GM19455 (cell line): ENCODE data around the gene FARP1.
"Not testable (repeated sequence)": the region's sequence is repeated elsewhere in the genome, so short reads cannot be mapped to it uniquely, and the experiment has no call there.

Experiments
- ATAC-seq: cut with Tn5 transposase; IDR thresholded peaks from one replicate; pipeline ENCODE4 v1.9.1; 2021; ENCODE audit not compliant: unreplicated experiment

The FARP1 gene

GRCh38 chr13:98223741-98224140 lies 80.8 kb downstream of the FARP1 start:
- no peak for ATAC-seq

GRCh38 chr13:98224557-98224956 lies 81.7 kb downstream of the FARP1 start:
- no peak for ATAC-seq

DNA sequence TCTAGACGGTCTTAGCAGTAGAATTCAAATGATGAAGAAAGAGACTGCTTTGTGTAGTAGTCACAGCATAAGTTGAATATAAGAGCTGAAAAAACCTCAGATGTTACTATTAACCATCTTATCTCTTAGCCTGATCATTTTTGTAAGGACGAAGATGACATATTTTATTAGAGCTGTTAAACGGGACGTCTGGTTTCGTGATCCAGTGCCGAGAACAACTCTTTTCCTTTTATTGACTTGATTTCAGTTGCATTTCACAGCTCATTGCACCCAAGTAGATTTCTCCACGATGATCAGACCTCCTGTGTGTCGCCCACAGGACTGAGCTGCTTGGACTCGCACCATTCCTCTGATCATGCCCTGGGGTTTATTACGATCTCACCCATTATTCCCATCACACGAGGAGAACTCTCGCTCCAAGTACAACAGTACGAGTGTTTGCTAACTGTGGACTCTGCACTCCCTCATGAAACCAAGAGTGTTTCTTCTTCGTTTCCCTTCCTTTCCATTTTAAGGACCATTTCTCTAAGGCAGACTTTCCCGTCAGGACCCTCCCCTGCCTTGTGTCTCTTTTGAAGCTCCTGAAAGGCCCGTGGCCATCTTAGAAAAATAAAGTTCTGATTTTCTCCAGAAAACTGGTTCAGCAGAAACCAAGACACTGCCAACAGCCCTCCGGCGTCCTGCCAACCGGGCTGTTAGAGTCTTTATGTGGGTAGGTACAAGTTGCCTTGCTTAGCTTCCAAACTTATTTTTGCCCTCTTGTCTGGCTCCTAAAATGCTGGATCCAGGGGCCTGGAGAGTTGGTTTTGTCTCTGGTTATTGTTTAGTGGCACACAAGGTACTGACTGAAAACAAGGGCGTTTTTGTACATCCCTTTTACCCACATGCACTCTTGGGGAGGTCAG lies 82.4 kb downstream of the FARP1 start:
- ATAC-seq, result no peak

GRCh38 chr13:98226496-98226895 lies 83.6 kb downstream of the FARP1 start:
- no peak for ATAC-seq

- no peak for ATAC-seq
These were observed 85.9 kb downstream of the FARP1 start for GRCh38 chr13:98228661-98229341.

DNA sequence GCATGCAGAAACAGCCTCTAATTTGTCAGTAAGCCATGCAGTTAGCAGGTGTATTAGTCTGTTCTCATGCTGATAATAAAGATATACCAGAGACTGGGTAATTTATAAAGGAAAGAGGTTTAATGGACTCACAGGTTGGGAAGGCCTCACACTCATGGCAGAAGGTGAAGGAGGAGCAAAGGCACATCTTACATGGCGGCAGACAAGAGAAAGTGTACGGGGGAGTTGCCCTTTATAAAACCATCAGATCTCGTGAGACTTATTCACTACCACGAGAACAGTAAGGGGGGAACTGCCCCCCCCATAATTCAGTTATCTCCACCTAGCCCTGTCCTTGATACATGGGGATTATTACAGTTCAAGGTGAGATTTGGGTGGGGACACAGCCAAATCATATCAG lies 87.9 kb downstream of the FARP1 start:
- not testable (repeated sequence) for ATAC-seq

GRCh38 chr13:98232456-98232855 lies 89.6 kb downstream of the FARP1 start:
- ATAC-seq, result no peak

GRCh38 chr13:98233127-98233526 lies 90.2 kb downstream of the FARP1 start:
- ATAC-seq, result no peak

GRCh38 chr13:98234348-98234747 lies 91.5 kb downstream of the FARP1 start:
- no peak for ATAC-seq

DNA sequence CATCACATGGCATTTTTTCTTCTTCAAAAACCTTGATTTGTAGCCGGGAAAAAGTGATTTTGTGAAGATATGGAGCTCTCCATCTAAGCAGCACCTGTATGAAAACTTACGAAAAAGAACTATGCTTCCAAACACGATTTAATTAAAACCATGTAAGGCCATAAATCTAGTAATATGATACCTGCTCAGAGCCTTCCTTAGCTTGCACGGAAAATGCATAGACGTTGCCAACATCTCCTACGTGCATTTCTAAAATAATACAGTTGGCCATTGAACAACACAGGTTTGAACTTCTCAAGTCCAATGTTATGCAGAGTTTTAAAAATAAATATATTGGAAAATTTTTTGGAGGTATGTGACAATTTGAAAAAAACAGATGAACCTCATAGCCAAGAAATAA lies 93.3 kb downstream of the FARP1 start:
- ATAC-seq, result no peak

GRCh38 chr13:98237331-98237730 lies 94.4 kb downstream of the FARP1 start:
- no peak for ATAC-seq

GRCh38 chr13:98239162-98240076 lies 96.5 kb downstream of the FARP1 start:
- no peak for ATAC-seq

DNA sequence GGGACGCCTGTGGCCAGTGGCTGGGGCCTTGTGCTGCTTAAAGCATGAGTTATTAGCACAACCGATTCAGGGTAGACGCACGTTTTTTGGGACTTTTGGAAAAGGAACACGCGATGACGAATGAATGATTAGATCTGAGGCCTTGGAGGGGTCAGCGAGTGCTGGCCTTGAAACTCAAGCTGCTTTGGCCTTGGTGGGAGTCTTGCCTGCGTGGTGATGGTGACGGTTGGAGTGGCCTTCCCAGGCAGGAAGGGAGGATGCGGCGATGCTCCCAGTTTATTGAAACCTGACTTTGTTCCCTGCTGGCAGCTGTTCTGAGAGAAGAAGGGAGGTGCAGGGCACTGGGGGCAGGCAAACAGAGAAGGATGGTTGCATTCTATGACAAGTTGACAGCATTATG lies 97.2 kb downstream of the FARP1 start:
- no peak for ATAC-seq

- no peak for ATAC-seq
These were observed 98.1 kb downstream of the FARP1 start for GRCh38 chr13:98240974-98241373.

DNA sequence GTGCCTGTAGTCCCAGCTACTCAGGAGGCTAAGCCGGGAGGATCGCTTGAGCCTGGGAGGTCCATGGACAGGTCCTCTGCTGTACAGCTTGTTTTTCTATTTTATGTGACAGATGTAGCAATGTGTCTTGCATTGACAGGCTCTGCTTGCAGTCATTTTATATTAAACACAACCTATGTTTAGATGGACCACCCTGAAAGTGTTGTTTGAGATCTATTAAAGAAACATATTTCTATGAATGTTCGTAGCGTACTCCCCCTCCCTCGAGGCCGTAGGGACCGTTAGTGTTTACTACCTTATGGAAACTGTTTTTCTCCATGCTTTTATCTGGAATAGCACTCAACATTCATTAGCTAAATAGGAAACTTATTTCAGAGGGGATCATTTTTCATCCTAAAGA lies 99.1 kb downstream of the FARP1 start:
- no peak for ATAC-seq

DNA sequence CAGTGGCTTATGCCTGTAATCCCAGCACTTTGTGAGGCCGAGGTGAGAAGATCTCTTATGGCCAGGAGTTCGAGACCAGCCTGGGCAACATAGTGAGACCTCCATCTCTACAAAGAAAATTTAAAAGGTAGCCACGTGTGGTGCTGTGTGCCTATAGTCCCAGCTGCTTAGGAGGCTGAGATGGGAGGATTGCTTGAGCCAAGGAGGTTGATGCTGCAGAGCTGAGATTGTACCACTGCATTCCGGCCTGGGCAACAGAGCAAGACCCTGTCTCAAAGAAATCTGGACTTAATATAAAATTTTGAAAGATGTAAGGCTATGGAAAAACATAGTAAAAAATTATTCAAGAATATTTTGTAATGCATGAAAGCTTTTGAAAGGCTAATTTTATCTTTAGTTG lies 99.5 kb downstream of the FARP1 start:
- ATAC-seq, result no peak

DNA sequence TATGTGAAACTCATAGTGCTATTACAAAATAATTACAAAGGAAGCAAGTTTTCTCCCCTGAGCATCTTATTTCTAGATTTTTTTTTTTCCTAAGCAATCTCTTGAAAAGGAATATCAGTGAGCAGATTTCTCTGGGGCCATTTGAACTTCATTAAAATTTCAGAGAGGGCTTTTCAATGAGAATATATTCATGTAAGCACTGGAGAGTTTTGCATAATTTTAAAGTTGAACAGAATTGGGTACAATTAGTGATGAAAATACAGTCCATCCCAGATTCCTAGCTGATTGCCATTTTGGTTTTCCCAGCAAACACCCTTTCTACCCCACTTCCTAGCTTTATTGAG lies 101.0 kb downstream of the FARP1 start:
- ATAC-seq, result no peak

GRCh38 chr13:98246538-98247172 lies 103.8 kb downstream of the FARP1 start:
- ATAC-seq, result no peak

- ATAC-seq, result no peak
These were observed 108.8 kb downstream of the FARP1 start for GRCh38 chr13:98251708-98252107.

DNA sequence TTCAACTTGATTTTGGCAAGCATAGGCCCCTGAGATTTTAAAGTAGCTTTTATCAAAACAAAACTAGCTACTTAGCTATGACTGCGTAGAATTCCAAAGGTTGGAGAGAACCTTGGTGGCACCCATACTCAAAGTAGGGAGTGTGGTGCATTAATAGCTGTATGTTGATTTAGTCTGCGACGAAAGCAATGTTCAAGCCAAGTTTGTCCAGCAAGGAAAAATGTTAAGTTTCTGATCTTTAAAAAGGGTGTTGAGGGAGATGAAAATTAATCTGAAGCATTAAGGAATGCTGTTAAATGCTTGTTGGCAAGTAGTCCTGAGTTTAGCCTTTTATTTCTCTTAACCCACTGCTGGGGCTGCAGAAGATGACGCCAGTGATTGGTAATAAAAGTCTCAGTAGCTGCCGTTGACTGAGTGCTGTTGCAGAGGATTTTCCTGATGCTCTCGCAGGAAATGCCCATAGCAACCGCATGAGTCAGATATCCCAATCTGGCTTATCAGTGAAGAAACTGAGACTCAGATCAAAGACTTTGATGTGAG lies 110.1 kb downstream of the FARP1 start:
- no peak for ATAC-seq

DNA sequence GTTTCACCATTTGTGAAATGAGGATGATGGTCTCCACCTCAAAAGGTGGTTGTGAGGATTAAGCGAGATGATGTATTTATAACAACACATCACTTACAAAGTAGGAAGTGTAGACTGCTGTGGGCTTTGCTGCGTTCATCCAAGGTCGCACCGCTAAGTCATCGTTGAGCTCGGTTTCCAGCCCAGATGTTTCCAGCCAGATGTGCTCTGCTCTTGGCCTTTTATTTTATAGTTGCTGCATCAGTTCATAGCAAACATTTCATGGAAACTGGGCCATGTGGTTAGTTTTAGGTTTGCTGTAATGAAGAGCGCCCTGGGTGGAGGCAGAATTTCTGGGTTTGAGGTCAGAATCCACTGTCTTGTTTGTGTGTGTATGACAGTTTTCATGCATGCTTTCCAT lies 110.6 kb downstream of the FARP1 start:
- no peak for ATAC-seq
